Epithelial cell of prostate (primary cell): ENCODE measurements around the gene FCER1G.

Source experiments
- DNase-seq: peaks from one replicate; pipeline ENCODE4 v3.0.0-alpha.2; 2011; ENCODE audit warnings: low read depth, low spot score
- H3K27ac ChIP-seq: fragments of 450-650 bp; 2 replicates; pipeline ENCODE4 v1.5.1; 2017; ENCODE audit warnings: mild to moderate bottlenecking

The FCER1G gene

GRCh38 chr1:161185732-161186311, 29.3 kb upstream of the FCER1G start:
- H3K27ac ChIP-seq: no peak overlapping the region
- DNase-seq: no peak

- H3K27ac ChIP-seq: no peak overlapping the region
- DNase-seq: no peak
Measured at GRCh38 chr1:161187311-161187710, 27.8 kb upstream of the FCER1G start.

GRCh38 chr1:161188381-161188780, 26.7 kb upstream of the FCER1G start:
- H3K27ac ChIP-seq: no peak overlapping the region
- no peak for DNase-seq

GRCh38 chr1:161189036-161189435, 26.1 kb upstream of the FCER1G start:
- H3K27ac ChIP-seq: no peak overlapping the region
- DNase-seq: no peak

GRCh38 chr1:161190962-161191521, 24.1 kb upstream of the FCER1G start:
- no peak for DNase-seq
- H3K27ac ChIP-seq: no peak overlapping the region

GRCh38 chr1:161191971-161192370, 23.1 kb upstream of the FCER1G start:
- no peak for DNase-seq
- no peak overlapping the region for H3K27ac ChIP-seq

- no peak overlapping the region for H3K27ac ChIP-seq
- DNase-seq: no peak
Measured at GRCh38 chr1:161192476-161193465, 22.3 kb upstream of the FCER1G start.

- no peak overlapping the region for H3K27ac ChIP-seq
Measured at GRCh38 chr1:161193561-161194235, 21.4 kb upstream of the FCER1G start.

GRCh38 chr1:161195171-161195570, 19.9 kb upstream of the FCER1G start:
- no peak overlapping the region for H3K27ac ChIP-seq
- DNase-seq: no peak

More at GRCh38 chr1:161193561-161194235, 21.4 kb upstream of the FCER1G start:
- no peak for DNase-seq

- H3K27ac ChIP-seq: no peak overlapping the region
- no peak for DNase-seq
Measured at GRCh38 chr1:161196111-161196510, 19.0 kb upstream of the FCER1G start.

GRCh38 chr1:161196521-161197451, 18.3 kb upstream of the FCER1G start:
- no peak overlapping the region for H3K27ac ChIP-seq
- no peak for DNase-seq

- no peak overlapping the region for H3K27ac ChIP-seq
- no peak for DNase-seq
Measured at GRCh38 chr1:161197560-161198193, 17.4 kb upstream of the FCER1G start.

GRCh38 chr1:161198194-161198896, 16.8 kb upstream of the FCER1G start:
- DNase-seq: no peak
- H3K27ac ChIP-seq: no peak overlapping the region

- H3K27ac ChIP-seq: no peak within 1 kb of the TSS
Measured at GRCh38 chr1:161198897-161199431, 16.1 kb upstream of the FCER1G start, which contains the start of gene ADAMTS4. Gene ADAMTS4 (minus strand): TSS chr1:161199054. CDS start chr1:161198627, 427 bp downstream.

GRCh38 chr1:161199506-161200139, 15.5 kb upstream of the FCER1G start:
- no peak overlapping the region for H3K27ac ChIP-seq
- no peak for DNase-seq

More at GRCh38 chr1:161198897-161199431, 16.1 kb upstream of the FCER1G start, which contains the start of gene ADAMTS4:
- DNase-seq: no peak

- no peak for DNase-seq
- peak overlapping the region; percentile 91 for H3K27ac ChIP-seq
Measured at GRCh38 chr1:161200421-161200991, 14.6 kb upstream of the FCER1G start.
